Measurements from ENCODE around the gene SHC1. TPM values are rescaled to one million over a fixed set of nuclear protein-coding genes. Genes with fewer than 3 reads are reported as not detected.

SHC1 gene
- polyA plus RNA-seq, 1 of the 3 experiments (the other 2 are of a cell fraction) = 338 TPM

- no peak for TF ChIP-seq TAF1 (IDR thresholded peaks at IDR 0.05; ENCODE audit: borderline replicate concordance, low read depth, low read length)
- no peak for TF ChIP-seq RAD21 (IDR thresholded peaks at IDR 0.05; ENCODE audit: low read length)
- TF ChIP-seq SMC3 (IDR thresholded peaks at IDR 0.05; ENCODE audit: low read depth, low read length) = no peak
- no peak for TF ChIP-seq FOXJ3 (CRISPR knock-in tag; IDR thresholded peaks at IDR 0.05)
- TF ChIP-seq FOSL2 (IDR thresholded peaks at IDR 0.05; ENCODE audit: borderline replicate concordance, low read depth) = no peak
- no peak for TF ChIP-seq MEF2A (IDR thresholded peaks at IDR 0.05; ENCODE audit: borderline replicate concordance, low read depth)
- no peak for TF ChIP-seq RFX5 (IDR thresholded peaks at IDR 0.05; ENCODE audit: low read length)
- TF ChIP-seq EP300 (IDR thresholded peaks at IDR 0.05; ENCODE audit: borderline replicate concordance in 1 of 2, low read depth in 1 of 2, low read length in 1 of 2) = no peak
- no peak for TF ChIP-seq NFIC (IDR thresholded peaks at IDR 0.05; ENCODE audit: borderline replicate concordance)
- no peak for TF ChIP-seq RCOR1 (IDR thresholded peaks at IDR 0.05; ENCODE audit: low read length)
- TF ChIP-seq YY1 (IDR thresholded peaks at IDR 0.05; ENCODE audit: low read depth) = no peak
- no peak for TF ChIP-seq NRF1 (IDR thresholded peaks at IDR 0.05; ENCODE audit: low read depth, low read length)
- CTCF ChIA-PET = interaction anchor here (0.6 to 4.9 kb wide), 46 partner anchors 8 to 465 kb away, joined by 3 to 21 read pairs (median 4); partner anchors contain the start of genes ADAM15, KRTCAP2, PMVK and PYGO2
- H3K4me3 ChIP-seq (ENCODE audit: low read depth in 2 of 2, low read length in 1 of 2) = no peak overlapping the region
- H3K9me3 ChIP-seq = no peaks in the 10 kb centered on the region
- no peak overlapping the region for H2AFZ ChIP-seq (ENCODE audit: low read depth)
- peaks cover 0 to 21% of the 10 kb centered on the region in 2 experiments for H3K36me3 ChIP-seq (replicated peaks in 1 of 2; ENCODE audit: control insufficient read depth in 1 of 2, insufficient read depth in 2 of 2, low read length in 1 of 2)
- no peak overlapping the region for H3K4me2 ChIP-seq
- DNase-seq = no peak
- no peaks in the 10 kb centered on the region for H4K20me1 ChIP-seq (ENCODE audit: insufficient read depth)
- POLR2A ChIA-PET = interaction anchor here (0.5 to 2.8 kb wide), 2 partner anchors 11 to 15 kb away, joined by 5 to 10 read pairs; partner anchors contain the start of gene PBXIP1
- whole genome bisulfite sequencing (ENCODE audit: low lambda C conversion rate) = 56% methylated on average over 7 of the region's 9 CpGs
- H3K79me2 ChIP-seq (ENCODE audit: insufficient read depth) = no peaks in the 10 kb centered on the region
- H3K27me3 ChIP-seq (ENCODE audit: insufficient read depth) = no peaks in the 10 kb centered on the region
- no peak overlapping the region for H3K9ac ChIP-seq
- H3F3A ChIP-seq (replicated peaks; ENCODE audit: insufficient read depth) = peaks cover 7% of the 10 kb centered on the region
- H3K4me1 ChIP-seq (ENCODE audit: control insufficient read depth in 1 of 2, insufficient read depth in 2 of 2, low read depth in 1 of 2, low read length in 1 of 2) = peaks cover 4 to 25% of the 10 kb centered on the region in 2 experiments; a peak in 2 of 4 replicates
- no peaks in the 10 kb centered on the region for H3K9me2 ChIP-seq
- H3K27ac ChIP-seq (ENCODE audit: low read depth in 2 of 2, low read length in 1 of 2) = no peak overlapping the region
Observed at GRCh38 chr1:154944401-154945159, 26.0 kb downstream of the SHC1 start.

DNA sequence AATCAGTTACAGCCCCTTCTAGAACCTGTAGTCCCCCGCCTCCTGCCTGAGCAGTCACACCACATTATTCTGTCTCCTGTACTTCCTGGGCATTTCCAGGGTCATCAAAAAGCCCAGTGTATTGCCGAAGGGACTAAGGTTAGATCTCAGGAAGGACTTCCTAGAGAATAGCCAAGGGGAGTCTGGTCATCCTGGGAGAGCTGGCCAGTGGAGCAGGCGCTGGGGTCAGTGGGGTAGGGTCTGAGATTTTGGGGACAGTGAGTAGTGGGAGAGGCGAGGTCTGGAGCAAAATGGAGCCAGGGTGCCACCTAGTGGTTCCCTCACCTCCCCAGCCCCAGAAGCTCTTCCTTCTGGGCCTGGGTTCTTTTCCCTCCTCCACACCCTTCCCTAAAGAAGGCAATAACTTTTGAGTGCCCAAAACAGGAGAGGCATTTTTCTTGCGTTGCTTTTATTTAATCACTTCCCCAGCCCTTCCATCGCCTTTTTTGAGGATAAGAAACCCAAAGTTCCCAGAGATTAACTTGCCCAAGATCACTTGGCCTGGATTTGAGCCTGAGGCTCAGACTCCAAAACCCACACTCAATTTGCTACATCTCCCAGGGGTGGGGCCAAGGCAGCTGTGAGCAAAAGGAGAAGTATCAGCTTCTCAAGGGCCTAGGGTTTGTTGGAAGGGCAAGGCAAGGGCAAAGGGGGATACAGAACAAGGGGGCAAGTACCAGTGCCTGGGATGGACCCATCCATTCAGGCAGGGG is 26.7 kb downstream of the SHC1 start:
- Histone ChIP-seq H3K4me1 (ENCODE audit: control insufficient read depth in 1 of 2, insufficient read depth in 2 of 2, low read depth in 1 of 2, low read length in 1 of 2) (peaks cover 4 to 25% of the 10 kb centered on the region in 2 experiments; a peak in 2 of 4 replicates), H2AFZ (ENCODE audit: low read depth) (no peak overlapping the region; the same call in 1 of the 2 replicates), H3K27me3 (ENCODE audit: insufficient read depth) (no peaks in the 10 kb centered on the region), H4K20me1 (ENCODE audit: insufficient read depth) (no peaks in the 10 kb centered on the region), H3F3A (replicated peaks; ENCODE audit: insufficient read depth) (peaks cover 7% of the 10 kb centered on the region), H3K36me3 (replicated peaks in 1 of 2; ENCODE audit: control insufficient read depth in 1 of 2, insufficient read depth in 2 of 2, low read length in 1 of 2) (peaks cover 0 to 21% of the 10 kb centered on the region in 2 experiments), H3K4me3 (ENCODE audit: low read depth in 2 of 2, low read length in 1 of 2) (no peak overlapping the region), H3K4me2 (no peak overlapping the region), H3K27ac (ENCODE audit: low read depth in 2 of 2, low read length in 1 of 2) (no peak overlapping the region), H3K79me2 (ENCODE audit: insufficient read depth) (no peaks in the 10 kb centered on the region), H3K9me3 (no peaks in the 10 kb centered on the region), H3K9ac (no peak overlapping the region), H3K9me2 (no peaks in the 10 kb centered on the region)
- peak; percentile 83 for DNase-seq
- 26% methylated on average over 6 of the region's 6 CpGs for WGBS (ENCODE audit: low lambda C conversion rate)
- TF ChIP-seq, protein P1, sequence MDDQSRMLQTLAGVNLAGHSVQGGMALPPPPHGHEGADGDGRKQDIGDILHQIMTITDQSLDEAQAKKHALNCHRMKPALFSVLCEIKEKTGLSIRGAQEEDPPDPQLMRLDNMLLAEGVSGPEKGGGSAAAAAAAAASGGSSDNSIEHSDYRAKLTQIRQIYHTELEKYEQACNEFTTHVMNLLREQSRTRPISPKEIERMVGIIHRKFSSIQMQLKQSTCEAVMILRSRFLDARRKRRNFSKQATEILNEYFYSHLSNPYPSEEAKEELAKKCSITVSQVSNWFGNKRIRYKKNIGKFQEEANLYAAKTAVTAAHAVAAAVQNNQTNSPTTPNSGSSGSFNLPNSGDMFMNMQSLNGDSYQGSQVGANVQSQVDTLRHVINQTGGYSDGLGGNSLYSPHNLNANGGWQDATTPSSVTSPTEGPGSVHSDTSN (IDR thresholded peaks at IDR 0.05) = no peak
- peak; percentile 73; the same call in 1 of the 2 replicates for TF ChIP-seq SMC3 (IDR thresholded peaks at IDR 0.05; ENCODE audit: low read depth, low read length)
- no peak for TF ChIP-seq TEAD4 (IDR thresholded peaks at IDR 0.05; ENCODE audit: borderline replicate concordance, insufficient read depth)
- TF ChIP-seq RAD21 (IDR thresholded peaks at IDR 0.05; ENCODE audit: low read length) = peak; percentile 80
- no peak for TF ChIP-seq NFIC (IDR thresholded peaks at IDR 0.05; ENCODE audit: borderline replicate concordance)
- peak; percentile 82 for TF ChIP-seq CTCF (IDR thresholded peaks at IDR 0.05)
- ChIA-PET POLR2A (interaction anchor here (0.5 to 2.8 kb wide), 2 partner anchors 11 to 16 kb away, joined by 5 to 10 read pairs; partner anchors contain the start of gene PBXIP1), CTCF (interaction anchor here (0.6 to 4.9 kb wide), 46 partner anchors 7 to 516 kb away, joined by 3 to 21 read pairs (median 4); partner anchors contain the start of genes ADAM15, KRTCAP2 and PMVK)

Measured in SK-N-SH (cell line).